Smooth muscle cell of the pulmonary artery (primary cell): ENCODE data around the gene DYNC1LI2. TPM values are rescaled to one million over a fixed set of nuclear protein-coding genes. Genes with fewer than 3 reads are reported as not detected.

Experiments
- total RNA-seq: library from RNA; depleted of rRNA; stranded (reverse); fragments of >200 nt; gene quantifications from 2 replicates; pipeline ENCODE4 v1.2.3, GENCODE V29; 2014

DYNC1LI2 gene
- 165 and 178 TPM in 2 replicates for total RNA-seq

DNA sequence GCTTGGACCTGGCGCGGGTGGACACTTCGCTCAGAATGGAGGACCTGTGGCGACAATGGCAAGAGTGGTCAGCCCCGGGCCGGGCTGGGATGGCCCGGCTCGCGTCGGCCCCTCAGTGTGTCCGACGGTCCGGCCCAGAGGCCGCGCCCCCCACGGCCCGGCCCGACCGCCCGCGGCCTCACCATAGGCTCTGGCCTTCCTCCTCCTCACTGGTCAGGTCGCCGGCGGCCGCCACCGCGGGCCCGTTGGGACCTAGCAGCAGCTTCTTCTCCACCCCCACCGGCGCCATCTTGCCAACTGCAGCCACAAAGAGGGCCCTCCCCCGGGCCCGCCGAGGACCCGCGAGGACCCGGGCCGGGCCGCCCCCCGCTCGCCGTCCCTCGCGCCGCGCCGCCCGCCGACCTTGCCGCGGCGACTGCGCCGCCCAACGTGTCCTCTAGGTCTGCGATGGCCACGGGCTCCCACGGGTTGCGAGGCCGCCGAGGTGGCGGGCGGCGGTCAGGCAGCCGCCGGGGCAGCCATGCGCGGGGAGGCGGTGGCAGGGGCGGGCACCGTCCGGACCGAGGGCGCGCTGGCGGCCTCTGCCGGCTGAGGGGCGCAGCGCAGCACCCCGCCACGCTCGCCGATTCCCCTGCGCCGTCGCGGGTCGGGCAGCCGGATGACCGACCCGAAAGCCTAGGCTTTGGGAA is at the start of gene DYNC1LI2:
DYNC1LI2 (minus strand) TSS at position 307 of the 689 bp plus-strand sequence; CDS start at position 289, 18 bp downstream.

DNA sequence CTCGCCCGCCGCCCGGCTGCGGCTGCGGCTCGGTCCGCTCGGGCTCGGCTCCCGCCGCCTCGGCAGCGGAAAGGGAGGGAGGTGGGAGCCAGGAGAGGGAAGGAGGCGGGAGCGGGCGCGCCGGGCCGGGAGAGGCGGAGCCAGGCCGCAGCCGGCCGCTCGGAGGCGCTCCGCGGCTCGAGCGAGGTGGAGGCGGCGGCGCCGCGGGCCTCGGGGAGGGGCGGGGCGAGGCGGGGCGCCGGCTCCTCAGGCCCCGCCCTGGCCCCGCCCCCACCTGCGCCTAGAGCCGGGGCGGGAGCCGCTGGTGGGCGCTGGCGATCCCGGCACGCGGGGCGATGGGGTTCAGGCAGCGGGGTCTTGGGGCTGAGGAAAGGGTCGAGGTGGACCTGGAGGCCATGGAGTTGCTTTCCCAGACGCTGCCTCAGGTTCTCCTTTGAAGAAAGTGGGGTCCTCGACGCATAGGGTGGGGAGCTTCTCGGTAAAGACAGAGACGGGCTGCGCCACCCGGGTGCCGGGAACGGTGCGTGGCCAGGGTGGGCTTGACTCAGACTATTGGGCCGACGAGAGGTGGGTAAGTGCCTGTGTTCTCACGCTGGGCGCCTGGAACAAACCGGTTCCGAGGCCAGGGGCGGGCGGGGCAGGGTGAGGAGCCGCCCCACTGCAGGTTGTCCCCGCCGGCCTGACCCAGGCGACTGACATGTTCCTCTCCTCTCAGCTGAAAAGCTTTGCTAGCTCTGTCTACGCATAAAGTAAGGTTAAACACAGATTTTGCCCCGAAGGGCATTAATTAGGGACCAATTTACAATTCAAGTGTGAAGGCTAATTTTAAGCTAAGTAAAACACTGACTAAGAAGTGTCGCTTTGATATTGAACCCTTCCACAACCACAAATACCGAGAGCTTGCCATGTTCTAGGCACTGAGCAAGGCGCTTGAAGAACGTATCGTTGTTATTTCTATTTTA is 54.5 kb downstream of the DYNC1LI2 start, which contains the start of gene CMTM4:
CMTM4 (minus strand) TSS at position 75 of the 962 bp plus-strand sequence. CDS start 218 bp downstream, outside the sequence.

Other genes with a start within 250 kb of the DYNC1LI2 start
- 61.6 and 90.7 TPM in 2 replicates for gene TK2, start 201.5 kb downstream of the DYNC1LI2 start, total RNA-seq
- gene CKLF, start 199.0 kb downstream of the DYNC1LI2 start, total RNA-seq: 34.6 and 40.3 TPM in 2 replicates
- gene CMTM1, start 185.2 kb downstream of the DYNC1LI2 start, total RNA-seq: 2.1 and 2.2 TPM in 2 replicates
- not detected in 2 replicates for gene CMTM2, start 172.1 kb downstream of the DYNC1LI2 start, total RNA-seq
- gene CMTM3, start 146.9 kb downstream of the DYNC1LI2 start, total RNA-seq: 11.9 and 17.4 TPM in 2 replicates
- gene CMTM4, start 54.9 kb downstream of the DYNC1LI2 start, total RNA-seq: 24.0 and 31.8 TPM in 2 replicates
- 0.07 TPM in 1 of 2 replicates, not detected in the other for gene TERB1, start 50.0 kb upstream of the DYNC1LI2 start, total RNA-seq
- 44.5 and 47.8 TPM in 2 replicates for gene NAE1, start 79.4 kb upstream of the DYNC1LI2 start, total RNA-seq
- not detected in 2 replicates for gene CA7, start 92.8 kb upstream of the DYNC1LI2 start, total RNA-seq
- gene PDP2, start 128.9 kb upstream of the DYNC1LI2 start, total RNA-seq: 11.4 and 17.6 TPM in 2 replicates
- gene CDH16, start 167.3 kb upstream of the DYNC1LI2 start, total RNA-seq: not detected in 2 replicates
- gene RRAD, start 173.9 kb upstream of the DYNC1LI2 start, total RNA-seq: 14.9 and 36.8 TPM in 2 replicates
- 125 and 137 TPM in 2 replicates for gene CIAO2B, start 182.8 kb upstream of the DYNC1LI2 start, total RNA-seq
- 31.9 and 35.9 TPM in 2 replicates for gene CES2, start 183.9 kb upstream of the DYNC1LI2 start, total RNA-seq
- gene CES3, start 209.7 kb upstream of the DYNC1LI2 start, total RNA-seq: 0.39 and 1.2 TPM in 2 replicates
- gene CES4A, start 237.0 kb upstream of the DYNC1LI2 start, total RNA-seq: 0.99 and 1.8 TPM in 2 replicates